ENCODE data around the gene ZIM2. TPM values are rescaled to one million over a fixed set of nuclear protein-coding genes. Genes with fewer than 3 reads are reported as not detected.

Gene ZIM2
- total RNA-seq, 2 donors from 2014 or later: 1.6 TPM; not detected in 1

GRCh38 chr19:56764196-56764695 lies 76.3 kb downstream of the ZIM2 start:
- H3K4me3 ChIP-seq: no peak overlapping the region
- intact Hi-C loops (cut with DNase I): no loop called here
- H3K27ac ChIP-seq: no peak overlapping the region
- DNase-seq: no peak
- no peaks in the 10 kb centered on the region for H3K27me3 ChIP-seq
- WGBS, 2 donors: 48 to 57% methylated on average over 1 of the region's 1 CpG
- H3K36me3 ChIP-seq (replicated peaks in 1 of 2; ENCODE audit: insufficient read depth in 1 of 2, low read depth in 2 of 2): no peaks in the 10 kb centered on the region
- TF ChIP-seq POLR2A (IDR thresholded peaks at IDR 0.05): no peak
- TF ChIP-seq CTCF (IDR thresholded peaks at IDR 0.05): no peak
- no peak for ATAC-seq
- peaks cover 8% of the 10 kb centered on the region for H3K4me1 ChIP-seq
- H3K9me3 ChIP-seq: peaks cover 0 to 10% (median 0%) of the 10 kb centered on the region in 3 donors

- no peak for DNase-seq
- H3K27ac ChIP-seq: no peak overlapping the region
- H3K36me3 ChIP-seq (replicated peaks in 1 of 2; ENCODE audit: insufficient read depth in 1 of 2, low read depth in 2 of 2): no peaks in the 10 kb centered on the region
- no peak for ATAC-seq
- peaks cover 0 to 10% (median 0%) of the 10 kb centered on the region in 3 donors for H3K9me3 ChIP-seq
- H3K27me3 ChIP-seq: no peaks in the 10 kb centered on the region
- intact Hi-C loops (cut with DNase I): no loop called here
- TF ChIP-seq POLR2A (IDR thresholded peaks at IDR 0.05): no peak
- TF ChIP-seq CTCF (IDR thresholded peaks at IDR 0.05): no peak
- no peak overlapping the region for H3K4me3 ChIP-seq
- WGBS, 2 donors: 79 to 94% methylated on average over 7 to 10 of the region's 10 CpGs
- peaks cover 8% of the 10 kb centered on the region for H3K4me1 ChIP-seq
Observed at GRCh38 chr19:56760842-56761241, 79.7 kb downstream of the ZIM2 start.

- H3K27me3 ChIP-seq: no peaks in the 10 kb centered on the region
- no peaks in the 10 kb centered on the region for H3K36me3 ChIP-seq (replicated peaks in 1 of 2; ENCODE audit: insufficient read depth in 1 of 2, low read depth in 2 of 2)
- H3K4me1 ChIP-seq: no peaks in the 10 kb centered on the region
- WGBS, 2 donors: 25 to 27% methylated on average over 8 of the region's 8 CpGs
- peaks cover 0 to 7% (median 0%) of the 10 kb centered on the region in 3 donors for H3K9me3 ChIP-seq
- no peak overlapping the region for H3K27ac ChIP-seq
- DNase-seq (no peak), ATAC-seq (no peak)
- intact Hi-C loops (cut with DNase I): no loop called here
- no peak overlapping the region for H3K4me3 ChIP-seq
- TF ChIP-seq POLR2A (IDR thresholded peaks at IDR 0.05) (no peak), CTCF (IDR thresholded peaks at IDR 0.05) (no peak)
Observed at GRCh38 chr19:56759531-56759930, 81.0 kb downstream of the ZIM2 start.

- no peaks in the 10 kb centered on the region for H3K4me1 ChIP-seq
- intact Hi-C loops (cut with DNase I): no loop called here
- H3K4me3 ChIP-seq: no peak overlapping the region
- TF ChIP-seq POLR2A (IDR thresholded peaks at IDR 0.05) (no peak), CTCF (IDR thresholded peaks at IDR 0.05) (no peak)
- WGBS, 2 donors: 3 to 7% methylated on average over 6 of the region's 6 CpGs
- H3K9me3 ChIP-seq: no peaks in the 10 kb centered on the region
- H3K36me3 ChIP-seq (replicated peaks in 1 of 2; ENCODE audit: insufficient read depth in 1 of 2, low read depth in 2 of 2): no peaks in the 10 kb centered on the region
- DNase-seq: peak in 3 of 4 donors; percentile 14 to 35 (median 14)
- H3K27ac ChIP-seq: no peak overlapping the region
- ATAC-seq: no peak
- no peaks in the 10 kb centered on the region for H3K27me3 ChIP-seq
Observed at GRCh38 chr19:56751078-56751489, 89.4 kb downstream of the ZIM2 start.

GRCh38 chr19:56750658-56751057 lies 89.9 kb downstream of the ZIM2 start:
- Histone ChIP-seq H3K4me3 (no peak overlapping the region), H3K27ac (no peak overlapping the region), H3K4me1 (no peaks in the 10 kb centered on the region), H3K27me3 (no peaks in the 10 kb centered on the region), H3K36me3 (replicated peaks in 1 of 2; ENCODE audit: insufficient read depth in 1 of 2, low read depth in 2 of 2) (no peaks in the 10 kb centered on the region), H3K9me3 (no peaks in the 10 kb centered on the region)
- DNase-seq: peak in 1 of 4 donors; percentile 5
- WGBS, 2 donors: 48 to 49% methylated on average over 11 of the region's 11 CpGs
- TF ChIP-seq CTCF (IDR thresholded peaks at IDR 0.05): no peak
- no peak for TF ChIP-seq POLR2A (IDR thresholded peaks at IDR 0.05)
- intact Hi-C loops (cut with DNase I): no loop called here
- no peak for ATAC-seq
